ENCODE data around the gene KRTAP12-1.
"Not testable (repeated sequence)": the region's sequence is repeated elsewhere in the genome, so short reads cannot be mapped to it uniquely, and the experiment has no call there.

KRTAP12-1 gene

GRCh38 chr21:44692798-44693512, 11.0 kb upstream of the KRTAP12-1 start:
- no peak overlapping the region for H3K27ac ChIP-seq (replicated peaks)
- peaks cover 12% of the 10 kb centered on the region for H3K27me3 ChIP-seq (ENCODE audit: insufficient read depth, poor library complexity, severe bottlenecking)
- H3K4me3 ChIP-seq (replicated peaks; ENCODE audit: insufficient read depth, low read length), result no peak overlapping the region
- TF ChIP-seq, protein P1, sequence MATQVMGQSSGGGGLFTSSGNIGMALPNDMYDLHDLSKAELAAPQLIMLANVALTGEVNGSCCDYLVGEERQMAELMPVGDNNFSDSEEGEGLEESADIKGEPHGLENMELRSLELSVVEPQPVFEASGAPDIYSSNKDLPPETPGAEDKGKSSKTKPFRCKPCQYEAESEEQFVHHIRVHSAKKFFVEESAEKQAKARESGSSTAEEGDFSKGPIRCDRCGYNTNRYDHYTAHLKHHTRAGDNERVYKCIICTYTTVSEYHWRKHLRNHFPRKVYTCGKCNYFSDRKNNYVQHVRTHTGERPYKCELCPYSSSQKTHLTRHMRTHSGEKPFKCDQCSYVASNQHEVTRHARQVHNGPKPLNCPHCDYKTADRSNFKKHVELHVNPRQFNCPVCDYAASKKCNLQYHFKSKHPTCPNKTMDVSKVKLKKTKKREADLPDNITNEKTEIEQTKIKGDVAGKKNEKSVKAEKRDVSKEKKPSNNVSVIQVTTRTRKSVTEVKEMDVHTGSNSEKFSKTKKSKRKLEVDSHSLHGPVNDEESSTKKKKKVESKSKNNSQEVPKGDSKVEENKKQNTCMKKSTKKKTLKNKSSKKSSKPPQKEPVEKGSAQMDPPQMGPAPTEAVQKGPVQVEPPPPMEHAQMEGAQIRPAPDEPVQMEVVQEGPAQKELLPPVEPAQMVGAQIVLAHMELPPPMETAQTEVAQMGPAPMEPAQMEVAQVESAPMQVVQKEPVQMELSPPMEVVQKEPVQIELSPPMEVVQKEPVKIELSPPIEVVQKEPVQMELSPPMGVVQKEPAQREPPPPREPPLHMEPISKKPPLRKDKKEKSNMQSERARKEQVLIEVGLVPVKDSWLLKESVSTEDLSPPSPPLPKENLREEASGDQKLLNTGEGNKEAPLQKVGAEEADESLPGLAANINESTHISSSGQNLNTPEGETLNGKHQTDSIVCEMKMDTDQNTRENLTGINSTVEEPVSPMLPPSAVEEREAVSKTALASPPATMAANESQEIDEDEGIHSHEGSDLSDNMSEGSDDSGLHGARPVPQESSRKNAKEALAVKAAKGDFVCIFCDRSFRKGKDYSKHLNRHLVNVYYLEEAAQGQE (IDR thresholded peaks at IDR 0.05; ENCODE audit: insufficient replicate concordance, low read depth), result no peak
- TF ChIP-seq POLR2AphosphoS5 (IDR thresholded peaks at IDR 0.05; ENCODE audit: low read depth) (no peak), GABPA (IDR thresholded peaks at IDR 0.05; ENCODE audit: low read depth) (no peak), SPI1 (IDR thresholded peaks at IDR 0.05; ENCODE audit: borderline replicate concordance, low read depth) (no peak)
- TF ChIP-seq, protein P2, sequence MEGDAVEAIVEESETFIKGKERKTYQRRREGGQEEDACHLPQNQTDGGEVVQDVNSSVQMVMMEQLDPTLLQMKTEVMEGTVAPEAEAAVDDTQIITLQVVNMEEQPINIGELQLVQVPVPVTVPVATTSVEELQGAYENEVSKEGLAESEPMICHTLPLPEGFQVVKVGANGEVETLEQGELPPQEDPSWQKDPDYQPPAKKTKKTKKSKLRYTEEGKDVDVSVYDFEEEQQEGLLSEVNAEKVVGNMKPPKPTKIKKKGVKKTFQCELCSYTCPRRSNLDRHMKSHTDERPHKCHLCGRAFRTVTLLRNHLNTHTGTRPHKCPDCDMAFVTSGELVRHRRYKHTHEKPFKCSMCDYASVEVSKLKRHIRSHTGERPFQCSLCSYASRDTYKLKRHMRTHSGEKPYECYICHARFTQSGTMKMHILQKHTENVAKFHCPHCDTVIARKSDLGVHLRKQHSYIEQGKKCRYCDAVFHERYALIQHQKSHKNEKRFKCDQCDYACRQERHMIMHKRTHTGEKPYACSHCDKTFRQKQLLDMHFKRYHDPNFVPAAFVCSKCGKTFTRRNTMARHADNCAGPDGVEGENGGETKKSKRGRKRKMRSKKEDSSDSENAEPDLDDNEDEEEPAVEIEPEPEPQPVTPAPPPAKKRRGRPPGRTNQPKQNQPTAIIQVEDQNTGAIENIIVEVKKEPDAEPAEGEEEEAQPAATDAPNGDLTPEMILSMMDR (IDR thresholded peaks at IDR 0.05; ENCODE audit: insufficient read depth, low read length), result no peak
- DNase-seq (ENCODE audit: low read depth in 1 of 2, low spot score in 1 of 2), result no peak

GRCh38 chr21:44691686-44692085, 9.7 kb upstream of the KRTAP12-1 start:
- H3K4me3 ChIP-seq (replicated peaks; ENCODE audit: insufficient read depth, low read length), result no peak overlapping the region
- DNase-seq (ENCODE audit: low read depth in 1 of 2, low spot score in 1 of 2), result no peak
- peaks cover 9% of the 10 kb centered on the region for H3K27me3 ChIP-seq (ENCODE audit: insufficient read depth, poor library complexity, severe bottlenecking)
- no peak for TF ChIP-seq GABPA (IDR thresholded peaks at IDR 0.05; ENCODE audit: low read depth)
- H3K27ac ChIP-seq (replicated peaks), result no peak overlapping the region

- not testable (repeated sequence) for H3K27me3 ChIP-seq (ENCODE audit: insufficient read depth, poor library complexity, severe bottlenecking); DNase-seq (ENCODE audit: low read depth in 1 of 2, low spot score in 1 of 2); H3K27ac ChIP-seq (replicated peaks); H3K4me3 ChIP-seq (replicated peaks; ENCODE audit: insufficient read depth, low read length)
Measured at GRCh38 chr21:44689740-44690139, 7.8 kb upstream of the KRTAP12-1 start.

DNA sequence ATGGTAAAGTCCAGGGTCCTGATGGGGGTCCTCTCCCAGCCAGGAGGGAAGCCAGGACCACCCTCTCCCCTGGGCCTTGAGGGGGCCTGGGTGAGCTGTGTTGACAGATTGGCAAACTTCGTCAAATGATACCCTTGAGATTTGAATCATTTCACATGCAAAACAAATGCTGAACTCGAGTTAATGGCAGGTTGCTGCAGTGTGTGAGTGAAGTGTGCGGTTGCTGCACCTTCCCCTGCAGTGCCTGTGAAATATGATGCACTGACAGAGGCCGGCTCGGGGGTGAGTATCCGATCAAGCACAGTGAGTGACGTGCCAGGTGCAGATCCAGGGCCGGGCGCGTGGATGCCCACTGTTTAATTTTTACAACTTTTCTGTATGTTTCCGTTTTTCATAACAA, 5.7 kb upstream of the KRTAP12-1 start:
- no peak overlapping the region for H3K27ac ChIP-seq (replicated peaks)
- no peaks in the 10 kb centered on the region for H3K27me3 ChIP-seq (ENCODE audit: insufficient read depth, poor library complexity, severe bottlenecking)
- no peak for DNase-seq (ENCODE audit: low read depth in 1 of 2, low spot score in 1 of 2)
- TF ChIP-seq SPI1 (IDR thresholded peaks at IDR 0.05; ENCODE audit: borderline replicate concordance, low read depth), result no peak
- no peak for TF ChIP-seq GABPA (IDR thresholded peaks at IDR 0.05; ENCODE audit: low read depth)
- TF ChIP-seq, protein P2 (IDR thresholded peaks at IDR 0.05; ENCODE audit: insufficient read depth, low read length), result no peak
- TF ChIP-seq, protein P1 (IDR thresholded peaks at IDR 0.05; ENCODE audit: insufficient replicate concordance, low read depth), result no peak
- no peak overlapping the region for H3K4me3 ChIP-seq (replicated peaks; ENCODE audit: insufficient read depth, low read length)

Measured in HL-60 (cell line).